WERI-Rb-1 (cell line): ENCODE results near the gene SLX9.

Source experiments
- DNase-seq: peaks from one replicate; pipeline ENCODE4 v3.0.0-alpha.2; 2020
- H3K27ac ChIP-seq: fragments of 250-450 bp; sonication (Bioruptor Pico); 2 replicates; pipeline ENCODE4 v1.5.1; 2020; ENCODE audit warnings: mild to moderate bottlenecking, moderate library complexity
- H3K27me3 ChIP-seq: fragments of 250-450 bp; sonication (Bioruptor Pico); 2 replicates; pipeline ENCODE4 v1.5.1; 2021; ENCODE audit warnings: mild to moderate bottlenecking, low read depth, moderate library complexity; ENCODE audit not compliant: insufficient read depth, severe bottlenecking
- H3K36me3 ChIP-seq: fragments of 250-450 bp; sonication (Bioruptor Pico); 2 replicates; pipeline ENCODE4 v1.5.1; 2020; ENCODE audit warnings: mild to moderate bottlenecking, moderate library complexity
- H3K4me3 ChIP-seq: 2 replicates; pipeline ENCODE4 v1.5.1; 2011; ENCODE audit warnings: low read depth, mild to moderate bottlenecking, control low read depth, low read length
- H3K9me3 ChIP-seq: fragments of 250-450 bp; sonication (Bioruptor Pico); 2 replicates; pipeline ENCODE4 v1.5.1; 2021; ENCODE audit warnings: mild to moderate bottlenecking, moderate library complexity; ENCODE audit not compliant: severe bottlenecking
- TF ChIP-seq, protein P1 (sequence below): IDR thresholded peaks from 2 replicates; pipeline ENCODE4 v1.5.1; 2011; ENCODE audit warnings: low read depth, mild to moderate bottlenecking, control low read depth, inconsistent platforms, low read length

Gene SLX9

DNA sequence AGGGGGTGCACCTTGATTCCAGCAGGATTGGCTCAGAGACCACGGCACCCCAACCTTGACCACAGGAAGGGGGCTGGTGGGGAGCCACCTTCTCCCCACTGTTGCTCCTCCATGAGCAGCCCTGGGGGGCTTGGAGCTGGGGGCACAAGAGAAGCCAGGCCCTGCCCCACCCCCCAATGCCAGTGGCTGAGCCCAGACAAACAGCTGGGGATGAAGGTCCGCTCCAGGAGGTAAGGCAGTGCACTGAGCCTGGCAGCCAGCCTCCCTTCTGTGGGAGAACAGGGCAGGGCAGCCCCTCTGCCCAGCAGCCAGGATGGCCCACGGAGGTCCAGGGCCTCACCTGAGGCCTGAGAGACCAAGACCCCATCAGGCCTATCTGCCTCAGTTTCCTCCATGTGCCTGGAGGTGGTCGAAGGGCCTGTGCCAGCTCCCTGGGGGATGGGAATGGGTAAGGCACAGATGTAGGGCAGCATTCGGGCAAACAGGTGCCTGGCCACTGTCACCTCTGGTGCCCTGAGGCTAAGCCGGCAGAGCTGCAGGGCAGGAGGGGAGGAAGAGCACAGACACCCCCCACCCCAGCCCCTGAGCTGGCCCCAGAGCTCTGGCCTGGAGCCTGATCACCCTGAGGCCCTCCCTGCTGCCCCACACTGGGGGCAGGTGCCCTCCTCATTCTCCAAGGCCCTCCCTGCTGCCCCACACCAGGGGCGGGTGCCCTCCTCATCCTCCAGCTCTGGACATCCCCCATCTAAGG lies 26.2 kb upstream of the SLX9 start:
- Histone ChIP-seq H3K36me3 (no peaks in the 10 kb centered on the region), H3K27ac (no peak overlapping the region), H3K27me3 (no peaks in the 10 kb centered on the region), H3K9me3 (no peaks in the 10 kb centered on the region), H3K4me3 (no peak overlapping the region)
- TF ChIP-seq, protein P1, sequence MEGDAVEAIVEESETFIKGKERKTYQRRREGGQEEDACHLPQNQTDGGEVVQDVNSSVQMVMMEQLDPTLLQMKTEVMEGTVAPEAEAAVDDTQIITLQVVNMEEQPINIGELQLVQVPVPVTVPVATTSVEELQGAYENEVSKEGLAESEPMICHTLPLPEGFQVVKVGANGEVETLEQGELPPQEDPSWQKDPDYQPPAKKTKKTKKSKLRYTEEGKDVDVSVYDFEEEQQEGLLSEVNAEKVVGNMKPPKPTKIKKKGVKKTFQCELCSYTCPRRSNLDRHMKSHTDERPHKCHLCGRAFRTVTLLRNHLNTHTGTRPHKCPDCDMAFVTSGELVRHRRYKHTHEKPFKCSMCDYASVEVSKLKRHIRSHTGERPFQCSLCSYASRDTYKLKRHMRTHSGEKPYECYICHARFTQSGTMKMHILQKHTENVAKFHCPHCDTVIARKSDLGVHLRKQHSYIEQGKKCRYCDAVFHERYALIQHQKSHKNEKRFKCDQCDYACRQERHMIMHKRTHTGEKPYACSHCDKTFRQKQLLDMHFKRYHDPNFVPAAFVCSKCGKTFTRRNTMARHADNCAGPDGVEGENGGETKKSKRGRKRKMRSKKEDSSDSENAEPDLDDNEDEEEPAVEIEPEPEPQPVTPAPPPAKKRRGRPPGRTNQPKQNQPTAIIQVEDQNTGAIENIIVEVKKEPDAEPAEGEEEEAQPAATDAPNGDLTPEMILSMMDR: no peak
- no peak for DNase-seq

DNA sequence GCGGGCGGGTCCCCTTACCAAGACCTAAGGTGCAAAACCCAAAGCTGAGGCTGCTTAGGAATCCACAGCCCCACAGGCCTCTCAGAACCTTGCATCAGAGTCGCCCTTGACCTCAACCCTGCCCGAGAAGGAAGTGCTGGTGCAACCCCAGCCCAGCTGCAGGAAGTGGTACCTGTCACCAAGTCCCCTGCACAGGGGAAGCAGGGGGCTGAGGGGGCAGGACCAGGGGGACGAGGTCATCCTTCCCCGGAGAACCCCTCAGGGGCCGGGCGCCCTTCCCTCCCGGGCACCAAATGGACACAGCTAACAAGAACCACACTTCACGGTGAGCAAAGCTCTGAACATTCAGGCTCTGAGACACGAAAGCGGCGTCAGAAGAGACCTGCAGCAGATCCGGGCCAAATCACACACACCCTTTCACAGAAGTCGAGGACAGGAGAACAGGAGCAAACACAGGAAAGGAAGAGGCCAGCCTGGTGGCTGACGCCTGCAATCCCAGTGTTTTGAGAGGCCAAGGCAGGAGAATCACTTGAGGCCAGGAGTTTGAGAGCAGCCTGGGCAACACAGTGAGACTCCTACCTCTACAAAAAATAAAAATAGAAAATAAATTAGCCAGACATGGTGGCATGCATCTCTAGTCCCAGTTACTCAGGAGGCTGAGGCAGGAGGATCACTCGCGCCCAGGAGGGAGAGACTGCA lies 25.5 kb upstream of the SLX9 start:
- no peak for DNase-seq
- TF ChIP-seq, protein P1: no peak
- H3K27ac ChIP-seq: no peak overlapping the region
- no peaks in the 10 kb centered on the region for H3K36me3 ChIP-seq
- no peaks in the 10 kb centered on the region for H3K9me3 ChIP-seq
- no peak overlapping the region for H3K4me3 ChIP-seq
- no peaks in the 10 kb centered on the region for H3K27me3 ChIP-seq

DNA sequence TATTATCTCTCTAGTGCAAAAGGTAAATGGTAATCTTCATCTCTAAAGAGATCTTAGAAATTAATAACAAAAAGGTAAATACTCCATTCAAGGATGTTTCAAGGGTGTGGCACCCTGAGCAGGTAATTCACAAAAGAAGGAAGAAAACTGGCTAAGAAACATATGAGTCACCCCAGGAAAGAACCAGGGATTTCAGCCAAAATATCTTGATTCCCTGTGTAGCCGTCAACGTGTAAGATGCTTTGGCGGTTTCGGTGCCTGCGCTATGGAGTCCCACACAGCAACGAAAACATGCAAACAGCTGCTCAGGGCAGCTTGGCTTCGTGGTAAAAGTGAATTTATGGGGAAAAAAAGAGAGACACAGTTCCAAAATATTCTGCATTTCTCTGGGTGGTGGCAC lies 22.9 kb upstream of the SLX9 start:
- Histone ChIP-seq H3K9me3 (no peaks in the 10 kb centered on the region), H3K27me3 (no peaks in the 10 kb centered on the region), H3K27ac (no peak overlapping the region), H3K4me3 (no peak overlapping the region), H3K36me3 (no peaks in the 10 kb centered on the region)
- DNase-seq: no peak
- TF ChIP-seq, protein P1: no peak

DNA sequence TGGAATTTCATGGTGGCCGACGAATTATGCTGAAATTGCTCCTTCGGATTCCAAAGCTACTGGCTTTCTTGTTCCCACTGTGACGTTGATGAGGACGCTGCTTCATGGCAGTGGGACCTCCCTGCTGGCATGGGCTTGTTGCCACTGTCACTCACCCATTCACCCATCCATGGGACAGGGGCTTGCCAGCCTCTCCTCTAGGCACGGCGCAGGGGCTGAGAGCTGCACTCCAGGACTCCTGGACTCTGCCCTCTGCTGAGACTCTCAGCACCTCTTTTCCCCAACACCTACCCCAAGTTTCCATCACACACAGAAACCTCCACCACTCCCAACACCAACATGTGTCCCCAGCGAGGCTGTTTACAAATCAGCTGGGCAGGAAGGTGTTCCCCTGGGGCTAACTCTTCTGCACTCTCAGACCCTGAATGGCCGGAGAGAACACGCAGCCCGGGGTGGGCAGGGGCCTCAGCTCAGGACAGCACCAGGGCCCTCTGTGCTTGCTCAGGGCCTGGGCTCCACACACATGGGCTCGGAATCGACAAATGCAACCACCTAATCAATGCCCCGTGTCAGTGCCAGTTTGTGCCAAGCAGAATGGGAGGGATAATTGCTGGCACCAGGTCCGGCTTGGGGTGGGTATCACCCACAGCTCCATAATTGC lies 22.3 kb upstream of the SLX9 start:
- no peaks in the 10 kb centered on the region for H3K9me3 ChIP-seq
- no peak overlapping the region for H3K27ac ChIP-seq
- TF ChIP-seq, protein P1: no peak
- DNase-seq: no peak
- H3K27me3 ChIP-seq: no peaks in the 10 kb centered on the region
- no peaks in the 10 kb centered on the region for H3K36me3 ChIP-seq
- no peak overlapping the region for H3K4me3 ChIP-seq

DNA sequence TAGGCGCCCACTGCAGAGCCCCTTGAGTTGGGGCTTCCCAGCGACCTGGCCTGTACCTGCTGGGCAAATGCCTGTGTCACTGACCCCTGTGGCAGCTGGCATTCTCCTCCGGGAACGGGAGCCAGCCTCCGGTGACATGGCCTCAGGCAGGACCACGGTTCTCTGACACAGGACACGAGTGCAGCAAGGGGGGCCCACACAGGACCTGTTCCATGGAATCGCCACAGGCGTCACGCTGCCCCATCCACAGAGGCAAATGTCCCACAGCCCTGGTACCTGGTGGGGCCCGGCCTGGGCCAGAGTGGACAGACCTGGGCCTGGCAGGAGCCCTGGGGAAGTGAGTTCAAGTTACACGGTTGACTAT lies 21.7 kb upstream of the SLX9 start:
- H3K27me3 ChIP-seq: no peaks in the 10 kb centered on the region
- H3K36me3 ChIP-seq: no peaks in the 10 kb centered on the region
- no peak for DNase-seq
- TF ChIP-seq, protein P1: no peak
- no peaks in the 10 kb centered on the region for H3K9me3 ChIP-seq
- H3K27ac ChIP-seq: no peak overlapping the region
- no peak overlapping the region for H3K4me3 ChIP-seq
